Liver (tissue), 9 donors: ENCODE data around the gene PIAS4. TPM values are rescaled to one million over a fixed set of nuclear protein-coding genes. Genes with fewer than 3 reads are reported as not detected.
"Not testable (repeated sequence)": the region's sequence is repeated elsewhere in the genome, so short reads cannot be mapped to it uniquely, and the experiment has no call there.

Experiments
- DNase-seq: peaks from one replicate; pipeline ENCODE4 v3.0.0-alpha.2; 2017; ENCODE audit warnings: low spot score
- H3K27ac ChIP-seq, 2 donors: one replicate each; pipeline ENCODE4 v1.7.0; 2013; ENCODE audit warnings: inconsistent platforms in 2 of 2, low read length in 2 of 2, control low read depth in 1 of 2, low read depth in 1 of 2, mild to moderate bottlenecking in 1 of 2
- H3K27me3 ChIP-seq, 4 donors: one replicate each; pipeline versions ENCODE4 v1.6.1 to v1.7.0; 2013; ENCODE audit warnings: low read length in 3 of 4, inconsistent platforms in 1 of 4, mild to moderate bottlenecking in 1 of 4, moderate library complexity in 1 of 4; ENCODE audit not compliant: control insufficient read depth in 4 of 4, insufficient read depth in 4 of 4
- H3K36me3 ChIP-seq, 4 donors: one replicate each; pipeline versions ENCODE4 v1.6.1 to v1.7.0; 2013; ENCODE audit warnings: low read length in 3 of 4, mild to moderate bottlenecking in 3 of 4, low read depth in 1 of 4, moderate library complexity in 1 of 4; ENCODE audit not compliant: control insufficient read depth in 4 of 4, insufficient read depth in 3 of 4
- H3K4me1 ChIP-seq, 4 donors: one replicate each; pipeline versions ENCODE4 v1.6.1 to v1.7.0; 2013; ENCODE audit warnings: low read length in 3 of 4, mild to moderate bottlenecking in 3 of 4, moderate library complexity in 1 of 4; ENCODE audit not compliant: control insufficient read depth in 4 of 4, insufficient read depth in 4 of 4
- H3K4me3 ChIP-seq, 3 donors: one replicate each; pipeline versions ENCODE4 v1.6.1 to v1.7.0; 2013; ENCODE audit warnings: low read length in 3 of 3, control low read depth in 1 of 3, low read depth in 1 of 3, mild to moderate bottlenecking in 1 of 3
- H3K9ac ChIP-seq, 2 donors: one replicate each; pipeline ENCODE4 v1.7.0; 2013; ENCODE audit warnings: low read length in 2 of 2, mild to moderate bottlenecking in 2 of 2, moderate library complexity in 2 of 2, control low read depth in 1 of 2, low read depth in 1 of 2
- H3K9me3 ChIP-seq, 4 donors: one replicate each; pipeline versions ENCODE4 v1.6.1 to v1.7.0; 2013; ENCODE audit warnings: low read length in 3 of 4; ENCODE audit not compliant: control insufficient read depth in 4 of 4
- ATF3 ChIP-seq: IDR thresholded peaks from 2 replicates; pipeline ENCODE4 v1.6.1; 2016; ENCODE audit warnings: antibody characterized with exemption
- EGR1 ChIP-seq, 2 donors: IDR thresholded peaks; 2 replicates each; pipeline ENCODE4 v1.6.1; 2016 to 2018; ENCODE audit warnings: antibody characterized with exemption in 2 of 2, low read depth in 2 of 2
- FOXA2 ChIP-seq: IDR thresholded peaks from 2 replicates; pipeline ENCODE4 v1.6.1; 2016; ENCODE audit warnings: antibody characterized with exemption
- GABPA ChIP-seq, 2 donors: IDR thresholded peaks in 1 of 2; conservative IDR thresholded peaks in 1 of 2; 2 replicates each; pipeline ENCODE4 v1.6.1; 2016; ENCODE audit warnings: antibody characterized with exemption in 2 of 2, mild to moderate bottlenecking in 1 of 2, moderate library complexity in 1 of 2
- HNF4G ChIP-seq: IDR thresholded peaks from 2 replicates; pipeline ENCODE4 v1.6.1; 2016; ENCODE audit warnings: antibody characterized with exemption
- JUND ChIP-seq, 2 donors: IDR thresholded peaks; 2 replicates each; pipeline ENCODE4 v1.6.1; 2016; ENCODE audit warnings: antibody characterized with exemption in 2 of 2
- MAX ChIP-seq: IDR thresholded peaks from 2 replicates; pipeline ENCODE4 v1.6.1; 2016; ENCODE audit warnings: antibody characterized with exemption
- NR2F2 ChIP-seq: IDR thresholded peaks from 2 replicates; pipeline ENCODE4 v1.6.1; 2016; ENCODE audit warnings: antibody characterized with exemption
- RAD21 ChIP-seq, 2 donors: IDR thresholded peaks; 2 replicates each; pipeline ENCODE4 v1.6.1; 2016; ENCODE audit warnings: antibody characterized with exemption in 2 of 2, mild to moderate bottlenecking in 2 of 2
- RXRA ChIP-seq, 2 donors: IDR thresholded peaks; 2 replicates each; pipeline ENCODE4 v1.6.1; 2017 to 2018; ENCODE audit warnings: antibody characterized with exemption in 2 of 2, mild to moderate bottlenecking in 1 of 2
- SP1 ChIP-seq: IDR thresholded peaks from 2 replicates; pipeline ENCODE4 v1.6.1; 2018; ENCODE audit warnings: antibody characterized with exemption, mild to moderate bottlenecking
- YY1 ChIP-seq: IDR thresholded peaks from 2 replicates; pipeline ENCODE4 v1.6.1; 2016; ENCODE audit warnings: antibody characterized with exemption, mild to moderate bottlenecking
- ZBTB33 ChIP-seq: IDR thresholded peaks from 2 replicates; pipeline ENCODE4 v1.6.1; 2016; ENCODE audit warnings: antibody characterized with exemption
- WGBS: extraction: QIAGEN DNeasy Blood & Tissue Kit; methylation state at CpG from one replicate; pipeline ENCODE4 v1.1.7; 2013; 5-methylcytosine and 5-hydroxymethylcytosine counted together
- polyA plus RNA-seq, 2 donors: library from polyadenylated mRNA; stranded (reverse) in 1 of 2; unstranded in 1 of 2; fragments of 200-250 nt in 1 of 2; fragments of >200 nt in 1 of 2; fragmentation: Nextera tagmentation in 1 of 2; extraction: Ambion mirVana in 1 of 2; gene quantifications; one replicate each; pipeline versions ENCODE4 v1.2.1 to v1.2.3, GENCODE V29; 2013 to 2015
- total RNA-seq, 2 donors: library from RNA; depleted of rRNA; stranded (reverse); fragments of >200 nt; gene quantifications; one replicate each; pipeline ENCODE4 v1.2.3, GENCODE V29; 2014
- donor health status: healthy.
- donor health status: healthy.
- donor health status: healthy.
- donor health status: healthy.
- donor health status: healthy.

PIAS4 gene
- total and polyA plus RNA-seq, 4 donors, result 5.6 to 14.1 (median 10.6) TPM

- Histone ChIP-seq H3K9me3 (no peaks in the 10 kb centered on the region), H3K9ac (no peak overlapping the region), H3K4me3 (no peak overlapping the region), H3K36me3 (no peaks in the 10 kb centered on the region), H3K27ac (no peak overlapping the region), H3K4me1 (peaks cover 0 to 2% (median 0%) of the 10 kb centered on the region in 4 donors), H3K27me3 (no peaks in the 10 kb centered on the region)
- DNase-seq, result no peak
- TF ChIP-seq RAD21 (IDR thresholded peaks at IDR 0.05) (no peak), HNF4G (no peak), ATF3 (no peak), YY1 (no peak), RXRA (IDR thresholded peaks at IDR 0.05) (no peak), ZBTB33 (no peak), MAX (no peak), GABPA (IDR thresholded peaks at IDR 0.05 in 1 of 2, conservative IDR thresholded peaks at IDR 0.05 in 1 of 2) (no peak), EGR1 (IDR thresholded peaks at IDR 0.05; ENCODE audit: low read depth in 2 of 2) (no peak), NR2F2 (no peak), SP1 (no peak), JUND (IDR thresholded peaks at IDR 0.05) (no peak), FOXA2 (no peak)
- 89% methylated on average over 6 of the region's 6 CpGs for WGBS
These were observed 11.9 kb upstream of the PIAS4 start for GRCh38 chr19:3995607-3996006.

DNA sequence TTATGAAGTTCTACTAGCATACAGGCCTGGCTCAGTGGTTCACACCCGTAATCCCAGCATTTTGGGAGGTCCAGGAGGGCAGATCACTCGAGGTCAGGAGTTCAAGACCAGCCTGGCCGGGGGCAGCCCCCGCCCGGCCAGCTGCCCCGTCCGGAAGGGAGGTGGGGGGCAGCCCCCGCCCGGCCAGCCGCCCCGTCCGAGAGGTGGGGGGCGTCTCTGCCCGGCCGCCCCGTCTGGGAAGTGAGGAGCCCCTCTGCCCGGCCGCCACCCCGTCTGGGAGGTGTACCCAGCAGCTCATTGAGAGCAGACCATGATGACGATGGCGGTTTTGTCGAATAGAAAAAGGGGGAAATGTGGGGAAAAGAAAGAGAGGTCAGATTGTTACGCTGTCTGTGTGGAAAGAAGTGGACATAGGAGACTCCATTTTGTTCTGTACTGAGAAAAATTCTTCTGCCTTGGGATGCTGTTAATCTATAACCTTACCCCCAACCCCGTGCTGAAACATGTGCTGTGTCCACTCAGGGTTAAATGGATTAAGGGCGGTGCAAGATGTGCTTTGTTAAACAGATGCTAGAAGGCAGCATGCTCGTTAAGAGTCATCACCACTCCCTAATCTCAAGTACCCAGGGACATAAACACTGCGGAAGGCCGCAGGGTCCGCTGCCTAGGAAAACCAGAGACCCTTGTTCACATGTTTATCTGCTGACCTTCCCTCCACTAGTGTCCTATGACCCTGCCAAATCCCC is 8.7 kb upstream of the PIAS4 start:
- not testable (repeated sequence) for H3K4me1 ChIP-seq, H3K27me3 ChIP-seq, H3K27ac ChIP-seq, DNase-seq, H3K36me3 ChIP-seq, H3K4me3 ChIP-seq, H3K9ac ChIP-seq, H3K9me3 ChIP-seq
- 86% methylated on average over 29 of the region's 29 CpGs for WGBS

DNA sequence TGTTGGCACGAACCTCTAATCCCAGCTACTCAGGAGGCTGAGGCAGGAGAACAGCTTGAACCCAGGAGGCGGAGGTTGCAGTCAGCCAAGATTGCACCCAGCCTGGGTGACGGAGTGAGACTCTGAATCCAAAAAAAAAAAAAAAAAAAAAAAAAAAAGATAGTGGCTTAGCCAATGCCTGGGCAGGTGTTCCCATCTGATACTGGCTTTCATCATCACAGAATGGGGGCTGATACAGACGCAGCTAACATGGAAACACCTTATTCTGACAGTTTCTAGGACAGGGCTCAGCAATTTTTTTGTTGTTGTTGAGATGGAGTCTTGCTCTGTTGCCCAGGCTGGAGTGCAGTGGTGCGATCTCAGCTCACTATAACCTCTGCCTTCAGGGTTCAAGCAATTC is 6.7 kb upstream of the PIAS4 start:
- H3K36me3 ChIP-seq, H3K4me1 ChIP-seq, H3K9me3 ChIP-seq, H3K27me3 ChIP-seq, H3K9ac ChIP-seq, H3K27ac ChIP-seq, H3K4me3 ChIP-seq, DNase-seq: not testable (repeated sequence)
- WGBS, result 78% methylated on average over 5 of the region's 5 CpGs

- H3K9me3 ChIP-seq, H3K4me3 ChIP-seq, H3K36me3 ChIP-seq, H3K27ac ChIP-seq, H3K9ac ChIP-seq, DNase-seq, H3K27me3 ChIP-seq: not testable (repeated sequence)
- peaks cover 16 to 35% (median 29%) of the 10 kb centered on the region in 4 donors for H3K4me1 ChIP-seq
- WGBS, result 95% methylated on average over 9 of the region's 9 CpGs
These were observed 2.1 kb upstream of the PIAS4 start for GRCh38 chr19:4005436-4005835.
